Skeletal muscle tissue (tissue), 4 donors: Measurements from ENCODE around the gene ACTA2. TPM values are rescaled to one million over a fixed set of nuclear protein-coding genes. Genes with fewer than 3 reads are reported as not detected.
A peak's percentile ranks its signal among the peaks of the same experiment; 100 is the strongest.

Experiments
- H3K27ac ChIP-seq: one replicate; pipeline ENCODE4 v1.7.0; 2013; ENCODE audit warnings: mild to moderate bottlenecking, low read depth, low read length, inconsistent platforms
- H3K27me3 ChIP-seq, 3 donors: one replicate each; pipeline ENCODE4 v1.7.0; 2013; ENCODE audit warnings: low read length in 3 of 3; ENCODE audit not compliant: control insufficient read depth in 3 of 3, insufficient read depth in 3 of 3
- H3K36me3 ChIP-seq, 3 donors: one replicate each; pipeline ENCODE4 v1.7.0; 2013; ENCODE audit warnings: low read length in 3 of 3; ENCODE audit not compliant: control insufficient read depth in 3 of 3, insufficient read depth in 3 of 3
- H3K4me1 ChIP-seq, 3 donors: one replicate each; pipeline ENCODE4 v1.7.0; 2013; ENCODE audit warnings: low read length in 3 of 3, mild to moderate bottlenecking in 3 of 3; ENCODE audit not compliant: control insufficient read depth in 3 of 3, insufficient read depth in 3 of 3
- H3K4me3 ChIP-seq, 3 donors: one replicate each; pipeline ENCODE4 v1.7.0; 2013; ENCODE audit warnings: low read length in 3 of 3
- H3K9ac ChIP-seq, 3 donors: one replicate each; pipeline ENCODE4 v1.7.0; 2013; ENCODE audit warnings: low read length in 3 of 3, mild to moderate bottlenecking in 3 of 3, moderate library complexity in 2 of 3, low read depth in 1 of 3
- H3K9me3 ChIP-seq, 3 donors: one replicate each; pipeline ENCODE4 v1.7.0; 2013; ENCODE audit warnings: low read length in 3 of 3; ENCODE audit not compliant: control insufficient read depth in 3 of 3
- total RNA-seq: library from RNA; depleted of rRNA; stranded (reverse); fragments of >200 nt; gene quantifications from one replicate; pipeline ENCODE4 v1.2.3, GENCODE V29; 2014
- donor health status: Osteomylitis.

Gene ACTA2
- total RNA-seq, 1 donor from 2014 or later: 314 TPM

DNA sequence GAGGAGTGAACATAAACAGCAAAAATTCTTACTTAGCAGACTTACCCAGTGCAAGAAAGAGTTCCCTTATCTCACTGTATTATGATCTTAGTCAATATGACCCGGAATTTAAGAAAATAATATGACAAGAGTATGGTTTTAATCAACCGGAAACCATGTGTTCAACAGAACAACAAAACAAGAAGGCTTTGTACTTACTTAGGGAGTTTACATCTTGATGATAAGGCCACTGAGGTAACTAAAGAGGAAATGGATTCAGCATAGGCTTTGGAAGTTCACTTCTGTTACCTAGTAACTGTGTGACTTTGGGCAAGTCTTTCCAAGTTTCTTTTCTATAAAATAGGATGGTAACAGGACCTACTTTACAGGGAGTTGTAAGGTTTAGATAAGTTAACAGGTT lies 30.6 kb upstream of the ACTA2 start:
- Histone ChIP-seq H3K4me3 (no peak overlapping the region), H3K9me3 (no peaks in the 10 kb centered on the region), H3K4me1 (peaks cover 4 to 18% (median 12%) of the 10 kb centered on the region in 3 donors), H3K9ac (no peak overlapping the region), H3K27ac (peak overlapping the region; percentile 62), H3K27me3 (no peaks in the 10 kb centered on the region), H3K36me3 (no peaks in the 10 kb centered on the region)

DNA sequence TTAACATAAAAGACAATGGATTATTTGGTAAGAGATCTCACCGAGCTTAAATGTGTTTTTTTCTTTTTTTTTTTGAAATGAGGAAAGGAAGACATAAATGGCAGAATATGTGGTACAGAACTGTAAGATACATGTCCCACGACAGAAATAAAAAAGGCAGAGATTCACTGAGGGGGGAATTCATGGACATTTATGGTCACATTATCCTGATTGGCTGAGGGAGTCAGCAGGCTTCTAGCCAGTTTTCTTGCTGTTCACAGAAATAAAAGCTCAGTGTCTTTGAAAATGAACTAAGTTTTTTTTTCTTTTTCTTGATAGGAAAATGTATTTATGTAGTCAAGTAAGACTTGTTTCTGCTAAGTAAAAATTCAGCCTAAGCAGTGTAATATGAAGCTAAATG lies 29.8 kb upstream of the ACTA2 start:
- peak overlapping the region; percentile 65 for H3K27ac ChIP-seq
- H3K36me3 ChIP-seq: no peaks in the 10 kb centered on the region
- no peak overlapping the region for H3K4me3 ChIP-seq
- peaks cover 4 to 18% (median 12%) of the 10 kb centered on the region in 3 donors for H3K4me1 ChIP-seq
- no peaks in the 10 kb centered on the region for H3K9me3 ChIP-seq
- no peaks in the 10 kb centered on the region for H3K27me3 ChIP-seq
- H3K9ac ChIP-seq: no peak overlapping the region

DNA sequence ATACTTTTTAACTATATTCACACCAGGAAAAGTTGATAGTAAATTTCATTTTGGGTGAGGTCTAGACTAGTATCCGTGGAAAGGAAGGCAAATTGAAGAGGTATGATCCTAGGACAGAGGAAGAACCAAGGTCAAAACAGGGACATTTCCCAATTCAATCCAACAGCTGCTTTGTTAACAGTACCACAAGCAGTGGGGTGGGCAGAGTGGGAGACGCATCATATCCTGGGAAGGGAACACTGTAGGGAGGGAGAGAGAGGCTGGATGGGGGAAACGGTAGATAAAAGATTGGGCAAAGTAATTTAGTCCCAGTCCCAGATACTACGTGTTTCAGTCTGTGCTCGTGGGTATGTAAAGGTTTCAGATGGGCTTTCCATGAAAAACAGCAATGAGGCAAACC lies 28.9 kb upstream of the ACTA2 start:
- H3K4me3 ChIP-seq: no peak overlapping the region
- no peaks in the 10 kb centered on the region for H3K36me3 ChIP-seq
- H3K9ac ChIP-seq: no peak overlapping the region
- peak overlapping the region; percentile 65 for H3K27ac ChIP-seq
- H3K9me3 ChIP-seq: no peaks in the 10 kb centered on the region
- peaks cover 4 to 16% (median 12%) of the 10 kb centered on the region in 3 donors for H3K4me1 ChIP-seq
- H3K27me3 ChIP-seq: no peaks in the 10 kb centered on the region

DNA sequence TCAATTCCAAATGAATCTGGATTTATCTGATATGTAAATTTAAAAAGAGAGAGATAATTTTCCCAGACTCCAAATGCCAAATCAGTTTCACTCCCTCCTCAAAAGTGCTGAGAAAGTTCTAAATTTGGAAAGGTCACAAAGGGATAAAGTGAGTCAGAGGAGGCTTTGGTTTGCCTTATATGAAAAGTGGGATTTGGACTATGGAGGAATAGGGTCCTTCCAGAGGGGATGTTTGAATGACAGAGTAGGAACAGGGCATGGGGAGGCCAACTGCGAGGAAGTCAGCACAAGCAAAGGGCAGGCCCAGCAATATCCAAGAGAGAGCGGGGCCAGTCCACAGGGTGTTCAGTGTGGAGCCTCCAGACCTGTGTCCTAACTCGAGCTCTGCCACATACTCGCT lies 28.2 kb upstream of the ACTA2 start:
- Histone ChIP-seq H3K4me3 (no peak overlapping the region), H3K4me1 (peaks cover 4 to 16% (median 12%) of the 10 kb centered on the region in 3 donors), H3K27me3 (no peaks in the 10 kb centered on the region), H3K36me3 (no peaks in the 10 kb centered on the region), H3K9ac (no peak overlapping the region), H3K9me3 (no peaks in the 10 kb centered on the region), H3K27ac (peak overlapping the region; percentile 65)

DNA sequence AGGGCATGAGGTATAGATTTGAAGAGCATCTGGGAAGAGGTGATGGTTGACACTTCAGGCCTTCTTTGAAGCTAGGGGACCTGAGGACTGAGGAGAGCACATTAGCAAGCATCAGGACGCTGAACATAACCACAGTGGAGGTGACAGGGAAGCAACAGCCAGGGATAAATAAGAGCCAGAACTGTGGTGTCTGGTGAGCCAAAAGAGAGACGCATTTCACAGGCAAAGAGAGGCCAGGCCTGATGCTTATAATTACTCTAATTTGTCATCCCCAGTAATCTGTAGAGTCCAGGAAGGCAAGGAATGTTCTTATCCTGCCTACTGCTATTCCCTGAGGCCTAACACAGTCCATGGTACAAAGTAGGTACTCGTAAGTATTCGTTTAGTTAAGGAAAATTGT lies 27.7 kb upstream of the ACTA2 start:
- H3K4me3 ChIP-seq: no peak overlapping the region
- H3K27ac ChIP-seq: peak overlapping the region; percentile 65
- peaks cover 4 to 22% (median 12%) of the 10 kb centered on the region in 3 donors for H3K4me1 ChIP-seq
- no peaks in the 10 kb centered on the region for H3K27me3 ChIP-seq
- no peaks in the 10 kb centered on the region for H3K9me3 ChIP-seq
- no peaks in the 10 kb centered on the region for H3K36me3 ChIP-seq
- no peak overlapping the region for H3K9ac ChIP-seq

DNA sequence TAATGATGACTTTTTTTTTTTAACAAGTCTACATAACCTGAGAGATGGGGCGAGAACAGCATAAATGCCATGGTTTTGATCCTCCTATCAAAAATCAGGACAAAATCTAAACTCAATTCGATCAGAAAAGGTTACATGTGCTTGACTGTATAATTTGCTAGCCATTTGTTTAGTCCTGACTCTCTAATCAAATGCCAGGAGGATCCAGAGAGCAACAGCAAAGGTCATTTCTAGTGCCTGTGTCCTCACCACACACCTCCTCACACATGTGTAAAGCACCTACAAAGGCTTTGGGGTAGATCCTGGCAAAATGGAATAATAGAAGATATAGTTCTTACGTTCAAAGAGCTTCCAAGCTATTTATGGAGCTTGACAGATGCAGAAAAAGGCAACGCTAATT lies 27.0 kb upstream of the ACTA2 start:
- peak overlapping the region in 1 of 3 donors; percentile 26 for H3K4me3 ChIP-seq
- H3K27me3 ChIP-seq: no peaks in the 10 kb centered on the region
- H3K27ac ChIP-seq: peak overlapping the region; percentile 65
- no peaks in the 10 kb centered on the region for H3K9me3 ChIP-seq
- H3K4me1 ChIP-seq: peaks cover 4 to 23% (median 12%) of the 10 kb centered on the region in 3 donors
- H3K9ac ChIP-seq: peak overlapping the region in 1 of 3 donors; percentile 2
- no peaks in the 10 kb centered on the region for H3K36me3 ChIP-seq

DNA sequence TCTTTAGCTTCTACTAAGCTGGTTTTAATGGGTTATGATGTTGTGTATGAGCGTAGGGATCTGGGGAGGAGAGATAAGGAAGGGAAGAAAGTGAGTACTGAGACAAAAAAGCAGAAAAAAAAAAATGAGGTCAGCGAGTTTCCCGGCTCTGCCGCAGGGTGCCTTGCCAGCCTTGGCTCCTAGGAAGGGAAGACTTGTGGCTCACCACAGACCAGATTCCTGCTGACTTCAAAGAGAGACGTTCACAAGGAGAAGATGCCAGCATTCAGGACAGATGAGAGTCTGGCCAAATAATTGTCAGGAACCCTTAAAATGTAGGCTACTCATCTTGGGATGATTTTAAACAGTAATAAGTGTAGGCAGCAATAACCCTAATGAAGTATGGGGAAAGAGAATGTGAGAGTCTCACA lies 26.6 kb upstream of the ACTA2 start:
- peaks cover 4 to 23% (median 12%) of the 10 kb centered on the region in 3 donors for H3K4me1 ChIP-seq

DNA sequence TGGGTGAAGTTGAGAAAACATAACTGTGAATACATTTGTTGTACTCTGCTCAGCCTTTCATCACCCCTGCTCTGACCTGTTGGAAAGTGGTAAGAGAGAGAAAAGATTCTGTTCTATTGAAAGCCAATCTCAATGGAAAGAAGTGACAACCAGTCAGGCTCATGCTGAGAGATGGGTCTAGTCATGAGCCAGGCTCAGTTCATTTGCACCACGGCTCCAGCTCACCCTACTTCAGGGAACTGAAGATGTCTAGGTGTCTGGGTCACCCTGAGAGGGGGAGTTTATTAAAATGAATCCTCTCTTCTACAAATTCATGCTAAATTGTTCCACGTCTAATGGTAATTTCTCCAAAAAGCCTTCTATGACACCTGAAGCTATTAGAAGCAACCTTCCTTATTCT lies 25.9 kb upstream of the ACTA2 start:
- Histone ChIP-seq H3K4me1 (peaks cover 4 to 23% (median 12%) of the 10 kb centered on the region in 3 donors), H3K4me3 (no peak overlapping the region), H3K9me3 (no peaks in the 10 kb centered on the region), H3K9ac (no peak overlapping the region), H3K27me3 (no peaks in the 10 kb centered on the region), H3K27ac (no peak overlapping the region), H3K36me3 (no peaks in the 10 kb centered on the region)

More for the DNA sequence above, 26.6 kb upstream of the ACTA2 start:
- Histone ChIP-seq H3K27ac (peak overlapping the region; percentile 65), H3K4me3 (peak overlapping the region in 1 of 3 donors; percentile 26), H3K36me3 (no peaks in the 10 kb centered on the region), H3K9me3 (no peaks in the 10 kb centered on the region), H3K9ac (peak overlapping the region in 1 of 3 donors; percentile 2), H3K27me3 (no peaks in the 10 kb centered on the region)

DNA sequence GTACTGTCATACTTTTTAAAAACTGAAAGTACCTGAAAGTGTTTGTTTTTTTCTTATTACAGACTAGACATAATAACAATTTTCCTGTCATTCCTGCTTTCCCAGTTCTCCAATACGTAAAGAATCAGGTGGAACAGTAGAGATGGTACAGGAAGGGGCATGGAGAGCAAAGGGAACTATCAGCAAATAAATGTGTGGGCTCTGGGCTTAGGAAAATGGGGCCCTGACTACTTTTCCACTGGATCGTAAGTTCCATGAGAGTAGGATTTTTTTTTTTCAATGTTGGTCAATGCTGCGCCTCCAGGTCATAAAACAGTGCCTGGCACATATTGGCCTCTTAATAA lies 22.8 kb upstream of the ACTA2 start:
- Histone ChIP-seq H3K36me3 (no peaks in the 10 kb centered on the region), H3K9me3 (no peaks in the 10 kb centered on the region), H3K27ac (peak overlapping the region; percentile 16), H3K9ac (peak overlapping the region; percentile 46 to 70 (median 58)), H3K4me3 (peak overlapping the region; percentile 61 to 72 (median 68)), H3K4me1 (peaks cover 4 to 15% (median 10%) of the 10 kb centered on the region in 3 donors), H3K27me3 (no peaks in the 10 kb centered on the region)

DNA sequence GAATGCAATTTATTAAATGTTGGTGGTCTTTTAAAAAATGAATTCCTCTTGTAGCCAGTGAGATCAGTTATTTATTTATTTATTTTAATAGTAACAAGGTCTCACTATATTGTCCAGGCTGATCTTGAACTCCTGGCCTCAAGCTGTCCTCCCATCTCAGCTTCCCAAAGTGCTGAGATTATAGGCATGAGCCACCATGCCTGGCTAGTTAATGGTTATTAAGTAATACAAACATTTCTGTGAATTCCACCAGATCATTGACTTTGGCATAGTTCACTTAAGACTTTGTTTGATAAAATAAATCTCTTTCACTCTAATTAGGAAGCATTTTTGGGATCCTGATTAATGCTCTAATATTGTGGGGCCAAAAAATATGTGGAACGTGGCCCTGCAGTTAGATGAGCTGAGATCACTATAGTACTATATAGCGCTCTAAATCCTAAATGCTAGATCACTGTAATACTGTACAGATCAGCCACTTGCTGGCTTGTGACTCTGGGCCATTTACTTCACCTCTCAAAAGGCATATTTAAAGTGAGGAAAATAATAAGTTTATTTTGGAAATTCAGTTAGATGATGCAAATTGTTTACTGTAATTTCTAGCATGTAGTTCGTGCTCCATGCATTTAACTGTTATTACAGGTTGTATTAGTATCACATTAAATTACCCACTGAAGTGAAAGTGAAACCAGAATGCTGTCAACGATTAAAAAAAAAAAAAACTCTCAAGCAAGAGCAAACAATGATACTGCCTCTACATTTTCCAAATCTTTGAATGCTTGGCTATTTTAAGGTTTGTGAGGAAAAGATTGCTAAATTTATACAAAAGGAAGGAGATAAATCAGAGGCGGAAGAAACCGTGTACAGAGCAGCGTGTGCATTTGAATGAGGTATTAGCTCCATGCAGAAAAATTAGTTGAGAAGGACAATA lies 22.1 kb upstream of the ACTA2 start:
- H3K4me3 ChIP-seq: peak overlapping the region; percentile 61 to 72 (median 68)
- H3K36me3 ChIP-seq: no peaks in the 10 kb centered on the region
- peak overlapping the region; percentile 16 for H3K27ac ChIP-seq
- H3K27me3 ChIP-seq: no peaks in the 10 kb centered on the region
- peaks cover 3 to 12% (median 6%) of the 10 kb centered on the region in 3 donors for H3K4me1 ChIP-seq
- H3K9me3 ChIP-seq: no peaks in the 10 kb centered on the region
- H3K9ac ChIP-seq: peak overlapping the region; percentile 46 to 70 (median 58)
